H9 (cell line): ENCODE data around the gene SARS1. TPM values are rescaled to one million over a fixed set of nuclear protein-coding genes. Genes with fewer than 3 reads are reported as not detected.

ENCODE experiments used
- DNase-seq: peaks from one replicate; pipeline ENCODE4 v3.0.0-alpha.2; 2017
- H2AFZ ChIP-seq: one replicate; pipeline ENCODE4 v1.6.1; 2013; ENCODE audit warnings: mild to moderate bottlenecking, low read length, control low read depth, moderate library complexity
- H2AK5ac ChIP-seq: 2 replicates; pipeline ENCODE4 v1.6.1; 2013; ENCODE audit warnings: low read length, control low read depth, mixed read lengths; ENCODE audit not compliant: insufficient read length
- H2BK120ac ChIP-seq: one replicate; pipeline ENCODE4 v1.6.1; 2013; ENCODE audit warnings: low read depth, mild to moderate bottlenecking, low read length, control low read depth, inconsistent platforms; ENCODE audit not compliant: poor library complexity, severe bottlenecking
- H2BK12ac ChIP-seq: 2 replicates; pipeline ENCODE4 v1.6.1; 2013; ENCODE audit warnings: low read length, control low read depth, mixed read lengths, low read depth; ENCODE audit not compliant: insufficient read length
- H2BK15ac ChIP-seq: 2 replicates; pipeline ENCODE4 v1.6.1; 2013; ENCODE audit warnings: low read depth, low read length, control low read depth
- H2BK20ac ChIP-seq: one replicate; pipeline ENCODE4 v1.6.1; 2013; ENCODE audit warnings: low read depth, mild to moderate bottlenecking, low read length, control low read depth, inconsistent platforms; ENCODE audit not compliant: poor library complexity, severe bottlenecking
- H2BK5ac ChIP-seq: 2 replicates; pipeline ENCODE4 v1.6.1; 2013; ENCODE audit warnings: low read length, control low read depth, mixed read lengths; ENCODE audit not compliant: insufficient read length
- H3K14ac ChIP-seq: 2 replicates; pipeline ENCODE4 v1.6.1; 2013; ENCODE audit warnings: low read length, control low read depth; ENCODE audit not compliant: insufficient read depth
- H3K18ac ChIP-seq: 2 replicates; pipeline ENCODE4 v1.6.1; 2013; ENCODE audit warnings: low read depth, mild to moderate bottlenecking, mixed read lengths, low read length, control low read depth; ENCODE audit not compliant: insufficient read length
- H3K23ac ChIP-seq: 2 replicates; pipeline ENCODE4 v1.6.1; 2013; ENCODE audit warnings: low read length, control low read depth, mixed read lengths, low read depth; ENCODE audit not compliant: insufficient read length
- H3K23me2 ChIP-seq: 2 replicates; pipeline ENCODE4 v1.6.1; 2013; ENCODE audit warnings: low read depth, mild to moderate bottlenecking, mixed read lengths, low read length, control low read depth; ENCODE audit not compliant: insufficient read length, poor library complexity, severe bottlenecking
- H3K27ac ChIP-seq: 2 replicates; pipeline ENCODE4 v1.5.1; 2013; ENCODE audit warnings: low read length, control low read depth, mixed read lengths, low read depth; ENCODE audit not compliant: insufficient read length
- H3K27me3 ChIP-seq: 2 replicates; pipeline ENCODE4 v1.6.1; 2013; ENCODE audit warnings: low read length, control low read depth, inconsistent platforms; ENCODE audit not compliant: insufficient read depth
- H3K4ac ChIP-seq: 2 replicates; pipeline ENCODE4 v1.6.1; 2013; ENCODE audit warnings: low read depth, mild to moderate bottlenecking, control low read depth, inconsistent platforms, low read length, moderate library complexity
- H3K4me1 ChIP-seq: 2 replicates; pipeline ENCODE4 v1.6.1; 2013; ENCODE audit warnings: low read length, control low read depth, inconsistent platforms; ENCODE audit not compliant: insufficient read depth
- H3K4me2 ChIP-seq: 2 replicates; pipeline ENCODE4 v1.6.1; 2013; ENCODE audit warnings: low read length, control low read depth, mixed read lengths; ENCODE audit not compliant: insufficient read length, insufficient read depth
- H3K56ac ChIP-seq: 2 replicates; pipeline ENCODE4 v1.6.1; 2013; ENCODE audit warnings: low read depth, mild to moderate bottlenecking, mixed read lengths, low read length, control low read depth; ENCODE audit not compliant: insufficient read length
- H3K79me1 ChIP-seq: 2 replicates; pipeline ENCODE4 v1.6.1; 2013; ENCODE audit warnings: low read depth, mild to moderate bottlenecking, moderate library complexity, low read length, control low read depth, inconsistent platforms; ENCODE audit not compliant: insufficient read depth, poor library complexity, severe bottlenecking
- H3K79me2 ChIP-seq: 2 replicates; pipeline ENCODE4 v1.6.1; 2013; ENCODE audit warnings: low read length, control low read depth, inconsistent platforms; ENCODE audit not compliant: insufficient read depth
- H3K9ac ChIP-seq: 2 replicates; pipeline ENCODE4 v1.6.1; 2013; ENCODE audit warnings: low read length, control low read depth, mixed read lengths; ENCODE audit not compliant: insufficient read length; ENCODE audit errors: extremely low read depth
- H3K9me3 ChIP-seq: one replicate; pipeline ENCODE4 v1.6.1; 2013; ENCODE audit warnings: low read depth, low read length, inconsistent platforms; ENCODE audit not compliant: control insufficient read depth
- H3T11ph ChIP-seq: one replicate; pipeline ENCODE4 v1.6.1; 2013; ENCODE audit warnings: mild to moderate bottlenecking, low read length, control low read depth, inconsistent platforms
- H4K20me1 ChIP-seq: one replicate; pipeline ENCODE4 v1.6.1; 2013; ENCODE audit not compliant: control insufficient read depth, insufficient read length, insufficient read depth
- H4K5ac ChIP-seq: 2 replicates; pipeline ENCODE4 v1.6.1; 2013; ENCODE audit warnings: low read depth, mild to moderate bottlenecking, mixed read lengths, low read length, control low read depth; ENCODE audit not compliant: insufficient read length
- H4K8ac ChIP-seq: replicated peaks from 2 replicates; pipeline ENCODE4 v1.6.1; 2013; ENCODE audit warnings: low read length, control low read depth, mixed read lengths, low read depth; ENCODE audit not compliant: insufficient read length
- H4K91ac ChIP-seq: 2 replicates; pipeline ENCODE4 v1.6.1; 2013; ENCODE audit warnings: low read depth, mild to moderate bottlenecking, moderate library complexity, mixed read lengths, low read length, control low read depth; ENCODE audit not compliant: insufficient read length
- H3K27ac Mint-ChIP-seq, 3 experiments: 2 replicates in 2 of 3; 3 replicates in 1 of 3; pipeline ENCODE4 v1.8.0; 2020 to 2021; ENCODE audit warnings: mixed read lengths in 3 of 3, mild to moderate bottlenecking in 1 of 3, moderate library complexity in 1 of 3
- H3K27me3 Mint-ChIP-seq: 2 replicates; pipeline ENCODE4 v1.8.0; 2021; ENCODE audit warnings: low read depth, mild to moderate bottlenecking, moderate library complexity, mixed read lengths
- H3K36me3 Mint-ChIP-seq, 3 experiments: 2 replicates in 2 of 3; 3 replicates in 1 of 3; pipeline ENCODE4 v1.8.0; 2020 to 2021; ENCODE audit warnings: low read depth in 3 of 3, mixed read lengths in 3 of 3; ENCODE audit not compliant: insufficient read depth in 1 of 3
- H3K4me1 Mint-ChIP-seq, 2 experiments: 2 replicates each; pipeline ENCODE4 v1.8.0; 2020; ENCODE audit warnings: mixed read lengths in 2 of 2
- H3K4me3 Mint-ChIP-seq, 2 experiments: 2 replicates in 1 of 2; 3 replicates in 1 of 2; pipeline ENCODE4 v1.8.0; 2020 to 2021; ENCODE audit warnings: mild to moderate bottlenecking in 2 of 2, mixed read lengths in 2 of 2, moderate library complexity in 1 of 2
- H3K9me3 Mint-ChIP-seq, 2 experiments: 2 replicates in 1 of 2; 3 replicates in 1 of 2; pipeline ENCODE4 v1.8.0; 2020; ENCODE audit warnings: mild to moderate bottlenecking in 2 of 2, mixed read lengths in 2 of 2, moderate library complexity in 1 of 2
- WGBS: extraction: QIAGEN DNeasy Blood & Tissue Kit; methylation state at CpG from one replicate; pipeline ENCODE4 v1.1.7; 2013; ENCODE audit warnings: missing lambda C conversion rate, low lambda C conversion rate, mixed read lengths; ENCODE audit not compliant: insufficient read length; ENCODE audit errors: extremely low coverage; 5-methylcytosine and 5-hydroxymethylcytosine counted together
- total RNA-seq: library from RNA; stranded (reverse); gene quantifications from 2 replicates; pipeline ENCODE4 v1.2.1, GENCODE V29; 2021
- TF ChIP-seq, protein P1 (sequence below): fragments of 200-600 bp; sonication (generic); conservative IDR thresholded peaks from 3 replicates; pipeline ENCODE4 v1.8.0; 2021; ENCODE audit warnings: antibody characterized with exemption, mild to moderate bottlenecking

The SARS1 gene
- total RNA-seq, 1 experiment from 2014 or later, result 139 TPM

GRCh38 chr1:109184687-109185086 is 29.0 kb upstream of the SARS1 start:
- H3K27ac Mint-ChIP-seq, result no peak overlapping the region
- Histone ChIP-seq H3K4ac (no peak overlapping the region), H3K9ac (no peak overlapping the region), H4K20me1 (no peaks in the 10 kb centered on the region), H3K4me1 (no peaks in the 10 kb centered on the region), H3K27me3 (no peaks in the 10 kb centered on the region), H3K79me2 (no peaks in the 10 kb centered on the region), H3K9me3 (no peaks in the 10 kb centered on the region), H2BK20ac (no peak overlapping the region), H3K14ac (no peak overlapping the region), H2AK5ac (no peak overlapping the region), H2BK12ac (no peak overlapping the region), H3K23ac (no peak overlapping the region), H4K5ac (no peak overlapping the region), H4K8ac (no peak overlapping the region), H3K18ac (no peak overlapping the region), H3K56ac (no peak overlapping the region), H3K27ac (no peak overlapping the region), H3K79me1 (no peaks in the 10 kb centered on the region), H2BK5ac (no peak overlapping the region), H3T11ph (no peak overlapping the region), H4K91ac (no peak overlapping the region), H3K23me2 (no peaks in the 10 kb centered on the region), H2BK120ac (no peak overlapping the region), H2AFZ (no peak overlapping the region), H2BK15ac (no peak overlapping the region), H3K4me2 (no peak overlapping the region)
- no peak for DNase-seq
- H3K4me3 Mint-ChIP-seq, result no peak overlapping the region
- peaks cover 7% of the 10 kb centered on the region for H3K27me3 Mint-ChIP-seq
- TF ChIP-seq, protein P1, sequence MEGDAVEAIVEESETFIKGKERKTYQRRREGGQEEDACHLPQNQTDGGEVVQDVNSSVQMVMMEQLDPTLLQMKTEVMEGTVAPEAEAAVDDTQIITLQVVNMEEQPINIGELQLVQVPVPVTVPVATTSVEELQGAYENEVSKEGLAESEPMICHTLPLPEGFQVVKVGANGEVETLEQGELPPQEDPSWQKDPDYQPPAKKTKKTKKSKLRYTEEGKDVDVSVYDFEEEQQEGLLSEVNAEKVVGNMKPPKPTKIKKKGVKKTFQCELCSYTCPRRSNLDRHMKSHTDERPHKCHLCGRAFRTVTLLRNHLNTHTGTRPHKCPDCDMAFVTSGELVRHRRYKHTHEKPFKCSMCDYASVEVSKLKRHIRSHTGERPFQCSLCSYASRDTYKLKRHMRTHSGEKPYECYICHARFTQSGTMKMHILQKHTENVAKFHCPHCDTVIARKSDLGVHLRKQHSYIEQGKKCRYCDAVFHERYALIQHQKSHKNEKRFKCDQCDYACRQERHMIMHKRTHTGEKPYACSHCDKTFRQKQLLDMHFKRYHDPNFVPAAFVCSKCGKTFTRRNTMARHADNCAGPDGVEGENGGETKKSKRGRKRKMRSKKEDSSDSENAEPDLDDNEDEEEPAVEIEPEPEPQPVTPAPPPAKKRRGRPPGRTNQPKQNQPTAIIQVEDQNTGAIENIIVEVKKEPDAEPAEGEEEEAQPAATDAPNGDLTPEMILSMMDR, result no peak
- H3K36me3 Mint-ChIP-seq, result no peaks in the 10 kb centered on the region
- no CpG with 5 or more reads among the region's 7 CpGs for WGBS
- H3K9me3 Mint-ChIP-seq, result no peaks in the 10 kb centered on the region
- H3K4me1 Mint-ChIP-seq, result peaks cover 16 to 19% of the 10 kb centered on the region in 2 experiments
